Liver (tissue), 3 donors: Measurements from ENCODE around the gene CFAP77.

Source experiments
- JUND ChIP-seq, 2 donors: IDR thresholded peaks; 2 replicates each; pipeline ENCODE4 v1.6.1; 2016; ENCODE audit warnings: antibody characterized with exemption in 2 of 2
- SP1 ChIP-seq: IDR thresholded peaks from 2 replicates; pipeline ENCODE4 v1.6.1; 2018; ENCODE audit warnings: antibody characterized with exemption, mild to moderate bottlenecking
- TF ChIP-seq, protein P1 (sequence below): fragments of 150-350 bp; IDR thresholded peaks from 2 replicates; pipeline ENCODE4 v1.5.1; 2017; ENCODE audit warnings: improper control_type of control experiment, low read depth, low read length; ENCODE audit not compliant: missing input control
- donor health status: healthy.
- donor health status: healthy.

DNA sequence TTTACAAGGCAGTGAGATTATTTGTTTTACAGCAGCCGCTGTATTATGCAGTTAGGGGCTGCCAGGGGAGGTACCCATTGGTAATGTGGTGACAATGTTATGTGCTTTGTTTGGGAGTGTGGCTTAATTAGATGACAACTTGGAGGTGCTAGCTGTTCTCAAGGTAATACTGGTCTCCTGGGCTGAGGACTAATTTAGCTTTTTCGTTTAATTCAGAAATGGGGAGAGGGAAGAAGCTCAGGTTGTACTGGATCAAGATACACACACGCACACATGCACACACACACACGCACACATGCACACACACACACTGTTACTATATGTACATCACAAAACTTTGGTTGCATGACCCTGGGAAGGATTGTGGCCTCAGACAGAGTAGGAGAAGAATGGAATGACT, 37.9 kb downstream of the CFAP77 start:
- TF ChIP-seq, protein P1, sequence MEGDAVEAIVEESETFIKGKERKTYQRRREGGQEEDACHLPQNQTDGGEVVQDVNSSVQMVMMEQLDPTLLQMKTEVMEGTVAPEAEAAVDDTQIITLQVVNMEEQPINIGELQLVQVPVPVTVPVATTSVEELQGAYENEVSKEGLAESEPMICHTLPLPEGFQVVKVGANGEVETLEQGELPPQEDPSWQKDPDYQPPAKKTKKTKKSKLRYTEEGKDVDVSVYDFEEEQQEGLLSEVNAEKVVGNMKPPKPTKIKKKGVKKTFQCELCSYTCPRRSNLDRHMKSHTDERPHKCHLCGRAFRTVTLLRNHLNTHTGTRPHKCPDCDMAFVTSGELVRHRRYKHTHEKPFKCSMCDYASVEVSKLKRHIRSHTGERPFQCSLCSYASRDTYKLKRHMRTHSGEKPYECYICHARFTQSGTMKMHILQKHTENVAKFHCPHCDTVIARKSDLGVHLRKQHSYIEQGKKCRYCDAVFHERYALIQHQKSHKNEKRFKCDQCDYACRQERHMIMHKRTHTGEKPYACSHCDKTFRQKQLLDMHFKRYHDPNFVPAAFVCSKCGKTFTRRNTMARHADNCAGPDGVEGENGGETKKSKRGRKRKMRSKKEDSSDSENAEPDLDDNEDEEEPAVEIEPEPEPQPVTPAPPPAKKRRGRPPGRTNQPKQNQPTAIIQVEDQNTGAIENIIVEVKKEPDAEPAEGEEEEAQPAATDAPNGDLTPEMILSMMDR, result no peak
- TF ChIP-seq JUND (IDR thresholded peaks at IDR 0.05), result no peak
- no peak for TF ChIP-seq SP1
